GM18861 (cell line): ENCODE results near the gene KASH5.
"Not testable (repeated sequence)": the region's sequence is repeated elsewhere in the genome, so short reads cannot be mapped to it uniquely, and the experiment has no call there.

Experiments
- ATAC-seq: cut with Tn5 transposase; IDR thresholded peaks from one replicate; pipeline ENCODE4 v1.9.1; 2021; ENCODE audit not compliant: unreplicated experiment

Gene KASH5

GRCh38 chr19:49453757-49454240 lies 65.8 kb downstream of the KASH5 start:
- ATAC-seq: no peak

GRCh38 chr19:49455773-49456172 lies 67.7 kb downstream of the KASH5 start:
- no peak for ATAC-seq

GRCh38 chr19:49456326-49456725 lies 68.3 kb downstream of the KASH5 start:
- ATAC-seq: no peak

- ATAC-seq: no peak
Measured at GRCh38 chr19:49458567-49458903, 70.5 kb downstream of the KASH5 start.

- ATAC-seq: no peak
Measured at GRCh38 chr19:49459388-49459787, 71.3 kb downstream of the KASH5 start.

GRCh38 chr19:49461130-49461529 lies 73.1 kb downstream of the KASH5 start:
- ATAC-seq: not testable (repeated sequence)

- ATAC-seq: no peak
Measured at GRCh38 chr19:49461656-49462055, 73.6 kb downstream of the KASH5 start.

GRCh38 chr19:49462492-49462891 lies 74.4 kb downstream of the KASH5 start:
- no peak for ATAC-seq

- no peak for ATAC-seq
Measured at GRCh38 chr19:49463960-49464740, 76.1 kb downstream of the KASH5 start.

GRCh38 chr19:49465371-49465770 lies 77.3 kb downstream of the KASH5 start:
- ATAC-seq: no peak
